ENCODE measurements around the gene ADGRB3.

Gene ADGRB3

DNA sequence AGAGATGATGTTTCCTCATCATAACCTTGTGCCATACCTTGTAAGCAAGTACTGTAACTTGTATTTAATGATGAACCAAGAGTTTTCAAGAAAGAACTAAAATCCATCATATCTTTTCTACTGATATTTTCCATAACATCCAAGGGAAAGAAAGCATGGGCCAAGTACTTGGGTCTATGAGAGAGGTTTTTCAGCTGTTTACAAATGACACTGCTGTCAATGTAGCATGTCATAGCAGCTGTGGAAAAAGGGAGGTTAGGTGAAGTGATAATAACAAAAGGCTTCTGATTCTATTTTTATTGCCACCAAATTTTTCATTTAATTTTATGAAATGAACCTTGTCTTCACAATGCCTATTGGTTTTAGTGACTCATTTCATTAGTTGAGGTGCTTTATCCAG is 679.4 kb downstream of the ADGRB3 start:
- DNase-seq (ENCODE audit: low read depth, low spot score), result no peak

DNA sequence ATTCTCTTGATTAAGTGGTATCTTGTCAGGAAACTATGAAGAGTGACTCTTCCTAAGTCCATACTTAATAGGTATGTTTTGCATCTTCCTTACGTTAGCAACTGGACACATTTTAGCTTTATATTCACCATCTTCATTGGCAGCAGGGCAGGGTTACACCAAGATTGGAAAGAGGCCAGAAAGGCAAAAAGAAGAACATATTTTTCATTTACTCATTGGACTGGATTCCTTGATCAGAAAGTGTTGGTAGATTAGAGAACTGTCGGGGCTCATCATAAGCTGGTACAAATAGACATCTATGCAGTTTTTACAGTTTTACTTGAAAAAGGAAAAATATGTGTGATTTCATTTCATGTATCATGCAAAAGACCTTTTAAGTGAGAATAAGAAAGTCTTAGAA is 696.8 kb downstream of the ADGRB3 start:
- no peak for DNase-seq (ENCODE audit: low read depth, low spot score)

DNA sequence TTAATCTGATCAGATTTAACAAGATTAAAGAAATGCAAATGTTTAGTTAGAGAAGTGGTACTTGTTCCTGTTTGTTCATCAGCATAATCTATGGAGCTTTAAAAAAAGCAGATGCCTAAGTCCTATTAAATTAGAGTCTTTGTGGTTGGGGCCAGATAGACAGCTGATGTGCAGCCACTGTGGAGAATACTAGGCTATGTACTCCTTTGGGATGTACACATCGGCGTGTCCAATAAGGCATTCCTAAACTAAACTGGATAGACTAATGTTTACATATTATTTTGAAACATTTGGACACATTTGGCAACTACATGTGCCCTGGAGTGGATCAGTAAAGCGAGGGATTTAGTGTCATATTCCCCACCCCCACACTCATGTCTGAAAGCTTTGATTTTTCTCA is 702.2 kb downstream of the ADGRB3 start:
- no peak for DNase-seq (ENCODE audit: low read depth, low spot score)

DNA sequence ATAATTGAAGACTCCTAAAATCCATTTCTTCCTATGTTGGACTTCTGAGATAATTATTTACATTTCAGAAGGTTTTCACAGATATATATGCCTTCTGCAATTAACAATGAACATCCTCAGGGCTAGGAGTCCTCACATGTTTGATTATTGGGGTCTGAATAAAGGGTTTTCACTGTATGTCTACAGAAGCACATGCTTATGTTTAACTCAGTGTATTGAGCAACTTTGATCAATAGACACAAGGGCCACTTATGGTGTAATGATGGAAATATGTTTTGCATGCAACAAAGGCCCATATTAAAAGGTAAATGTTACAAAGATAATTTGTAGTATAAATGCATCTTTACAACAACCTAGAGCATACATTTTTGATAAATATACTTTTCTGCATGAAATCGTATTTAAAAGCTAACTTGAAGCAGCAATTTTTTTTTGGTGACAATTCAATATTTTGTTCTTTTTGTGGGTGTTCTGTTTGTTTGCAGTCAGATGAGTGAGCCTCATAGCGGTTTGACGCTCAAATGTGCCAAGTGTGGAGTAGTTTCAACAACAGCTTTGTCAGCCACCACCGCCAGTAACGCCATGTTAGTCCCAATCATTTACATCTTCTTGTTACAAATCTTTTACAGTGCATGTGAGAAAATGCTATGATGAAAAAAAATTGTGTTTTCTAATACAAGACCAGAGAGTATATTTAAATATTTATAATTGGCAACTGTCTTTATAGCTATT is 703.5 kb downstream of the ADGRB3 start:
- no peak for DNase-seq (ENCODE audit: low read depth, low spot score)

DNA sequence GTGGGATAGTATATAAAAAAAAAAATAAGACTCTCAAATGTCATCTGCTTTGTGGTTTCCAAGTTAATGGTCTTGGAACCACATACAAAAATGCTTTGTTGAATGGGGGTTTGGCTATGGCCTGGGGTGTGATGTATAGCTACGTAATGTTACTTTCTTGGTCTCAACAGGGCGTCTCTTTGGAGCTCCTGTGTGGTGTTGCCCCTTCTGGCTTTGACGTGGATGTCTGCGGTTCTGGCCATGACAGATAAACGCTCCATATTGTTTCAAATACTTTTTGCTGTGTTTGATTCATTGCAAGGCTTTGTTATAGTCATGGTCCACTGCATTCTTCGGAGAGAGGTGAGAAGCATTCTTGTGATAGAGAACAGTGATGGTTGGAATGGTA is 704.1 kb downstream of the ADGRB3 start:
- DNase-seq (ENCODE audit: low read depth, low spot score), result no peak

DNA sequence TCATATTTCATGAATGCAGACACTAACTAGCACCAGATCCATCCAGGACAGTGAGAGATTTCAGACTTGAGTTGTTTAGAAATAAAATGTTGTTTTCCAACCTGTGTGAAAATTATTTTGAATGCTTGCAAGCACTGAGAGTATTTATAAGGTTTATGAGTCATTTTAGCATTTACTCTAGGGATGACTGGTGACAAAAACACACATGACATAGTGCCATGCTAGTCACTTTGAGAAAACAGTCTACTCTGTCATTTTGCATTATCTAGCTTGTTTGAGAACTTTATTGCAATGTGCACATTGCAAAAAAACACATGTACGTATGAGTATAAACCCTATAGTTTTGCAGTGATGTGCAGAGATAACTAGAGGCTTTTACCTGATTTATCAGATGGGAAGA is 705.1 kb downstream of the ADGRB3 start:
- DNase-seq (ENCODE audit: low read depth, low spot score), result no peak

DNA sequence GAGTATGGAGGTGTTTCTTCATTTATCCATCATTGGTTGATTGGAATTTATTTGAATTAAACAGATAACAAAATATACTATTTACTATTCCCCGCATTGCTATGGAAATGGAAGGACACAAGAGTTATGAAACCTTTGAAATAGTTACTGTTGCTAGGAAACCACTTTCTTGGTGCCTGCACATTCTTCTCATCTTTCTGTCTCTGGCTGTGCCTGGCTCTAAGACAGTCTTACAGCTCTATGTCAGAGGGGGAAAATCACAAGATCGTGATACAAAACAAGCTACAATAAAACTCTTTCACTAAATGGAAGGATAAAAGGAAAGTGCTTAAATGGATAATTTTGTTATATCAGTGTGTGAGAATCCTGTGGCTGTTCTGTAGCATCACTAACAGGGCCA is 708.8 kb downstream of the ADGRB3 start:
- no peak for DNase-seq (ENCODE audit: low read depth, low spot score)

DNA sequence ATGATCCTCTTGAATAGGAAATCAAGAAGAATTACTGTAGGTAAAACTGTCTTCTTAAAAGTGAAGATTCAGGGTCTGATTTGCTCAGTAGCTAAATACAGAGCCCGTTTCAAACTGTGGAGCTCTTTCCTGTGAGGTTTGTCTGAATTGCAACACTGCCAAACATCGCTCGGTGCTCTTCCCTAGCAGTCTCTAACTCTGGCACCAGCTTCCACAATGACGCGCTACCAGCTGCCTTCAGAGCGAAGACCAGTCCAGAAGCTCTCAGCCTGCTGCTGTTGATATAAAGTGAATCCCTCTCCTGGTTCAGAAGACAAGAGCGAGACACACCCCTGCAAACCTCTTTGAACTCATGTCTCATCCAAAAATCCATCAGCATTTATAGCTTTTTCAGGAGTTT is 714.7 kb downstream of the ADGRB3 start:
- DNase-seq (ENCODE audit: low read depth, low spot score), result no peak

DNA sequence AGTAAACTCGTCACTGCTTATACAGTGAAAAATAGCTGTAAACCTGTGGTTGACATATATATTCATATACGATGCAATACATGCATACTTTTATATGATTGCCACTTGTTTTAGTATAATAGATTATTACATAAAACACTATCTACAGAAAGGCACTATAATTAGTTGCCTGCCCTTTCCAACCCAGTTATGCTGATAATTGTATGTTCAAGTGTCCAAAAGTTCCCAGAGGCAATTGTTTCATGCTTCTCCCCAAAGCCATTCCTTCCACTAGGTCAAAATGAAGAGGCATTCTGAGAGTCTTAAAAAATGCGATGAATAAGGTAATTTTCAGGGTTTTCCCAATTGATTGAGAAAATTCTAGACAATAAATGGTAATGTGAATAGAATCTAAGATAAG is 727.1 kb downstream of the ADGRB3 start:
- DNase-seq (ENCODE audit: low read depth, low spot score), result no peak

DNA sequence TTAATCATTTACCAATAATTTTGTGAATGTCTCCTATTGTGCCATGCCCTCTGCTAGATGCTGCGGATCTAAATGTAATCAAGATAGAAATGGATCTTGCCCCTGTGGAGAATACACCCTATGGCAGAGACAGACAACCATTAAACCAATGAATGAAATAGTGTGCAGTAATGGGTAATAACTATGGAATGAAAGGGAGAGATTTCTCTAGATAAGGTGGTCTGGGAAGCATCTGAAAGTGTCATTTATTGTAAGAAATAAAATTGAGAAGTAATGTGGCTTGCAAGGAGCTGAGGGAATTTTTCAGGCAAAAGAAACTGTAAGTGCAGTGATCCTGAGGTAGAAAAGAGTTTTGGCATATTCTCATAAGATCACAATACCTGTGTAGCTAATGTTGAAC is 731.7 kb downstream of the ADGRB3 start:
- no peak for DNase-seq (ENCODE audit: low read depth, low spot score)

DNA sequence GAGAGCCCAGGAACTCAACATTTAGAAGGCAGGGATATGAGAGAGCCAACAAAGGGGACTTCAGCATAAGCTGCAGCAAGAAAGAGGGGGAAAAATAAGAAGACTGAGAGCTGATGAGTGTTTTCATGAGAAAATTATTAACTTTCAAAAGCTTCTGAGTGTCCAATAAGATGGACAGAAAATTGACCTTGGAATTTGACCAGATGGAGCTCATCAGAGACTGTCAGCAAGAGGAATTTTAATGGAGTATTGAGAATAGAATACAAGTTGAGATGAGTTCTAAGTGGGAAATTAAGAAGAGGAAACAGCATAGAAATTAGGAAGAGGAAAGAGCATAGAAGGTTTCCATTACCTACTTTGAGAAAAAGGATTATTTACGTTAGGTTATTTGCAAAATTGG is 733.5 kb downstream of the ADGRB3 start:
- no peak for DNase-seq (ENCODE audit: low read depth, low spot score)

DNA sequence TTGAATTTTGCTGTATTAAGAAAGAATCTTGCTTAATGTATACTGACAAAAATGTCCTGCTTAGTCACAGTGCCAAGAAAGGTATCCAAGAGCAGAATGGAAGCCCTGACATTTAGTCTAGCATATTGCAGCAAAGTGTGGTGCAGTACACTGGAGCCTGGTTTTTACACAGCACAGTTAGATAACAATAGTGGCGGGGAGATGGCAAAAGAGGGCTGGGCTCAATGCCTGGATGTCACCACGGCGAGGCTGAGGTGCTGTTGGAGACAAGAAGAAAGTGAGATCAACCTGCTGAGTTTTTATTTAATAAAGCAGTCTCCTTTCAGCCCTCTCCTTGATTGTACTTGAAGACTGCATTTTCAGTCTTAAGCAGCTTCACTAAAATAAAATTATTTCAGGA is 735.7 kb downstream of the ADGRB3 start:
- DNase-seq (ENCODE audit: low read depth, low spot score), result no peak

DNA sequence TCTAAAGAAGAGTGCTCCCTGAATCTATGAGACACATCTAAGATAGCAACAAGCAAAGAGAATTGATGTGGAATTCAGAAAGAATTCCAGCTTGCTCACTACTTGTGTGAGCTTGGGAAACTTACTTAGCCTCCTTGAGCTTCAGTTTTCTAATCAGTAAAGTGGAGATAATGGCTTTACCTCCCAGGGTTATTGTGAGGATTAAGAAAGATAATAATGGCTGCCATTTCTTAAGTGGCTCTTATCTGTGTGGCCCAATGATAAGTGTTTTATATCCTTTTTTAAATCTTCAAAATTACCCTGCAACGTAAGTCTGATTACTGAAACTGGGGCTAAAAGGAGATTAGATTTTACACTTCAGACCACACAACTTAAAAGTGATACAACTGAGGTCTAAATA is 743.2 kb downstream of the ADGRB3 start:
- no peak for DNase-seq (ENCODE audit: low read depth, low spot score)

DNA sequence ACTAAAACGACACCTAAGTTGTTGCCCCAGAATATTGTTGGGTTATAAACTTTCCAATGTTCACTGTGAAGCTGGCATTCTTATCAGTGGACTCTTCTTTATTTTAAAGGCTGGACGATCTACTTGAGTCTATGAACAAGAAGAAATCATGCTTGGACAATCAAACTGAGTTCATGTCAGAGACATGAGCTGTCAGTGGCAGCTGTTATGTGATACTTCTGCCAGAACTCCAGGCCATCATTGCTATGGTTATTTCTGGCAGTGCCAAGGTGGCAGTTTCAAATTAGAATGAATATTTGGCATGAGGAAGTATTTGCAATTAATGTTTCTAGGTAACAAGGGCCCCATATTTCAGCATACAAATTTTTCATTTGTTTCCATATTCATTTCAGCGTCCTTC is 744.4 kb downstream of the ADGRB3 start:
- no peak for DNase-seq (ENCODE audit: low read depth, low spot score)

DNA sequence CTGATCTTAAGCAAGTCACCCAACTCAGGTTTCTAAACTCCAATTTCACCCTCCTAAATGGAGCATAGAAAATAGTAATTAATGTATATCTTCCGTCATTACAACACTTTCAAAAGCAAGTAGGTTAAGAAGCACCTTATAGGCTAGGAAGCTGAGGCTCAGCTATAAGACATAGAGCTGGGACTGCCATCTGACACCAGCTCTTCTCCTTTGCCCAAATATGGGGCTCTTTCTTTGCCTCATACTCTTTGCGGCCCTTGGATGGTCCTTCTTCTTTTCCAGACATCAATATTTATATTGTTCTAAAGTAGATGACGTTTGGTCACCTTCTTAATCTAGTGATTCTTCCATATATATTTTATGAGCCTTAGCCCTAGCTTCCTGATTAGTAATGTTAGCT is 748.5 kb downstream of the ADGRB3 start:
- DNase-seq (ENCODE audit: low read depth, low spot score), result no peak

DNA sequence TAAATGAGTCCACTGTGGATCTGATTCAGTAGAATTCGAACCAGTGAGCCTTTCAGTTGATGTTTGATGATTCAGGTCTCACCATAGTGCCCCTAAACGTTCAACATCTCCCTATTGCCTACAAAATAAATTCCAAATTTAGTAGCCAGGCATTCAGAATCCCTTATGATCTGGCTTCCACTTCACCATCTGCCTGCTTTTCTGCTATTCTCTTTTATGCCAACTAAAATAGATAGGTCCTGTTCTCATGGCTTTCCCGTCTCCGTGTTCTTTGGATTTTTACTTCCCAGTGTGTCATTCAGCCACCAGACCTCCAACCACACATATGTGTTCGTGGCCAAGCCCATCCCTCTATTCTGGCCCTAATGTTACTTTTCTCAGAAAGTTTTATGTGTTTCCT is 751.3 kb downstream of the ADGRB3 start:
- no peak for DNase-seq (ENCODE audit: low read depth, low spot score)

DNA sequence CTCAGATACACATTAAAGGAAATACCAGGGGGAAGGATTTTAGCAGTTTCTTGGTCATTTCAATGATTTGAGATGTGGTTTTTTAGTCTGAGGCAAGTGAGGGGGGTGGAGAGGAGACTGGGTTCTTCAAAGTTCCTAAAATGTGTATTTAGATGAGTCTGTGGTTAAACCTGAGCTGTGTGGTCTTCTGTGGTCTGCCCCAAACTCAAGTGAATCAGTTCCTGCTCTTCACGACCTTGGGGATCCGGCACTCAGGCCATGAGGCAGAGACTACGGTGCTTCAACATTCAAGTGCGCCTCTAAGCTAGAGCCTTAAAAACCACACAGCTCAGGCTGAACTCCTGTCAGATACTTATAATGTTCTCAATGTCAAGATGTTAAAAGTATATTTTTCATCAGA is 755.0 kb downstream of the ADGRB3 start:
- DNase-seq (ENCODE audit: low read depth, low spot score), result no peak

DNA sequence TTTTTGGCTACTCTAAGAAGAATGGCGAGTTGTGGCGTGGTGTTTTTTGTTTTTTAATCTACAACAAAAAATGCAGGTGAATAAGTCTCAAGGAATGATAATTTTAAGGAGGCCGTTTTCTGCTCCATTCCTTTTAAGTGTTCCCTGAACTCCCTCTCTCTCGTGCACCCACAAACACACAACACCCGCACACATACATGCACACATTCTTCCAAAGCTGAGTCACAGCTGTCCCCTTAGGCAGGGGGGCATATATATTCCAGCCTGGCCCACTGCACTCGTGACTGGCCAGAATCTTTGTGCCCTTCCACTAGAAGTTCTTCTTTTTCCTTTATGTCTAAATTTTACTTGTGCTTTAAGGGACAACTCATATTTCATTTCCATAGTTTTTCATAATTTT is 756.0 kb downstream of the ADGRB3 start:
- no peak for DNase-seq (ENCODE audit: low read depth, low spot score)

DNA sequence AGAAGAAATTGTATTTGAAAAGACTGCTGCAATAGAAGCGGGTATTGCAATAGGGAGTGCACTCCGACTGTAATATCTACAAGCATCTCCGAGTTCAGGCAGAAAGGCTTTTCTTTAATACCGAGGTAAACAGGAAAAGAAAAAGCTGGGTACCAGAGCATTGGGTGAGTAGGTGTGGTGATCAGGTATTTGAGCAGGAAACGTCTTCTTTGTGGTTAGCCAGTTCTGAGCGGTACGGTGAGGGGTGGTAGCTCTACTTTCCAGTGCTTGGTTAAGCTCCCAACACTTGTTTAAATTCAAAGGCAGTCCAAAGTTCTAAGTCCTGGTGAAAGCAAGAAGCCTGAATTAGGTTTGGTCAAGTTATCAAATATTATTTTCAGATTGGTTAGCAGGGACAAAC is 757.7 kb downstream of the ADGRB3 start:
- DNase-seq (ENCODE audit: low read depth, low spot score), result no peak

DNA sequence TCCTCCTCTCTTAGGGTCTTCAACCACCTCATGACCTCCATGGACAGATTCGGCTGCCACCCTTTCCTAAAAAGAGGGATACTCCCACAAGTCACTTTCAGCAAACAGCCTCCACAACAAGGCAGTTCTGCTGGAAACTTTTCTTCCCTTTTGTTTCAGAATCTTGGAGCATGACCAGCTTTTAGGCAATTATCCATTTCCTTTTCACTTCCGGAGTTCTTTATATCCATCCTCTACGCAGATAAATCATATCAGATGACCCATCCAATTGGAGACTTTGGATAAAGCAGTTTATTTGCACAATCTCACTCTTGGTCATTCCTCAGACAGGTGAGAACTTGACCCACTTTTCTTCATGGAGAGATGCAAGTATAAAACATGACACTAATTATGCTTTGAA is 763.2 kb downstream of the ADGRB3 start:
- DNase-seq (ENCODE audit: low read depth, low spot score), result no peak

DNA sequence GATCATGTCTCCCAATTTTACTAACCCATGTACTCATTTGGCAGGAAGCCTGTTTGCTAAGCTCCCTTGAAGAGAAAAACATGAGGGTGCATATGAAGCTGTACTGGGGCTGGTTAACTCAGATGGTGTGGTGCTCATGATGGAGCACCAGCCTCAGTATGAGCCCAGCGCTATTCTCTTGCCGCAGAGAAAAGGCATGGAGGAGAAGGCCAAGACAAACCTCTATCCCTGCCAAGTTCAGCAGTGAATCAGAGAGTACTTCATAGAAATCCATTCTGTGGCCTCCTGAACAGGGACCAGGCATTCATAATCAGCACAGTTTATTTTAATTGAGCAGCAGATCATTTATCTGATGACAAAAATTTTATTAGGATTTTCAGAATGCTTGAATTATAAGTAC is 763.6 kb downstream of the ADGRB3 start:
- DNase-seq (ENCODE audit: low read depth, low spot score), result no peak

DNA sequence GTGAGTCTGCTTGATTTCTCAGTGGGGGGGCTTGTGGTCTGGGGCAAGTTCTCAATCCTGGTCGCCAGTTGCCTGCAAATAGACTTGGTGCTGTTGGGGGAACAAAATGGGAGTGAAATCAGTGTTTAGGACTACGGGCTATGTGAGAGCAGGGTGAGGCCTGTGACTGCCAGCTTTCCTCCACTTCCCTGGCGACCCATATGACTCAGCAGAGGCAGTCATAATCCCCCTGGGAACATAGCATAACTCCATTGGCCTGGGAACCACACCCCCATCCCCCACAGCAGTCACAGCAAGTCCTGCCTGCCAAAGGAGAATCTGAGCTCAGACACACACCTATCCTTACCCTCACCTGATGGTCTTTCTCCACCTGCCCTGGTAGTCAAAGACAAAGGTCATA is 773.8 kb downstream of the ADGRB3 start:
- DNase-seq (ENCODE audit: low read depth, low spot score), result no peak

DNA sequence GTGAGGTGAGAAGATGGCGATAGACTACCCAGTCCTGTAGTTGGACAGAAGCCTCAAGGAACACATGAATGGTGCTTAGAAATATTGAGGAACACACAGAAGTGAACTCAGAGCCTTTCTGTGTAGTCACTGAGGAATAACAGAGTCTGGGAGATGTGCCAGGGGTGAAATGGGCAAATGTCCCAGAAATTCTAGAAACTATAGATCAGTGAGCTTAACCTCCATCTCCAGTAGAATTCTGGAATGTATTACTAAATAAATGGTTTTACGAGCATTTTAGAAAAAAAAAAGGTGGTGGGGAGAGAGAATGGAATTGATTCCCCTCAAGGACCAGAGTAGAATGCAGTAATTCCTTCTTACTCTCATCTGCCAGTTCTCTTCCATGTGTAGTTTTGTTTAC is 781.7 kb downstream of the ADGRB3 start:
- DNase-seq (ENCODE audit: low read depth, low spot score), result no peak

DNA sequence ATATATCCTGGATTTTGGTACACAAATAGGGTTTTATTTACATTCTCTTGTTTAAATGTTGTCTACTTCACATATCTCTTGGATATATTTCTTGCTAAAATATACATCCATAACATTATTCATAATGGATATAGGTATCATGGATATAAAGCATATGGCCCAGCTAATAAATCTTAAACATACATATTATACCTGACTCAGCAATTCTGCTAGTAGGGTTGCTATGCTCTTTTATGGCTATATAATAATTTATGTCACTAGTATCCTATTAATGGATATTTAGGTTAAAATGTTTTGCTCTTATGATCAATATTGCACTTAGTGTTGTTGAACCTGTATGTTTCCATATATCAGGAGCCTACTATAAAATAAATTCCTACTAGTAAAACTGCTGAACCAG is 786.2 kb downstream of the ADGRB3 start:
- DNase-seq (ENCODE audit: low read depth, low spot score), result no peak

Data from activated naive CD8-positive, alpha-beta T cell treated with anti-CD3 and anti-CD28 coated beads, Interleukin-2, amount 50 U/mL, for 16 hours (primary cell).